Measurements from ENCODE around the gene CD180. TPM values are rescaled to one million over a fixed set of nuclear protein-coding genes. Genes with fewer than 3 reads are reported as not detected.
A peak's percentile ranks its signal among the peaks of the same experiment; 100 is the strongest.

The CD180 gene
- under 0.01 TPM in 2 replicates for total RNA-seq

DNA sequence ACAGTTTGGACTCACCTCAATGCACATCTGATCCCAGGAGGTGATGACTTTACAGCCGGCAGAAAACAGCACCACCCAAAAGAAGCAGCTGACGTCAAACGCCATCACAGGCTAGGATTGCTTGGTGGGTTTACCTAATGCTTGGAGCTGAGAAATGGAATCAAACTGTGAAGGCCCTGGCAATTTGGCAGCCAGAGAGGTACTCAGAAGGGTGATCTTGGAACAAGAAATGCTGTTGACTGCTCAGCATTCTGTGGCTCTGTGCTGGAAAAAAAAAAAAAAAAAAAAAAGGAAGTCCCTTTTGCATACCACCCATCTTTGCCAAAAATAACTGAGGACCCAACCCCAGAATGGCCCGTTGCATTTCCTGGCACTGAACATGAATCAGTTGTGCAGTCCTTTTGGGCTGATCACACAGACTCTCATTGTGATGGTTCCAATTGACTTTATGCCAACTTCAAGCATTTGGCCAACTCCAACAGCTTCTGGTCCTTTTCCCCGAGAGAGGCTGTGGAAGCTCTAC lies at the start of gene CD180:
CD180 (minus strand) TSS at position 263 of the 523 bp plus-strand sequence; CDS start at position 105, 158 bp downstream.
- peak in 1 of 2 donors; percentile 84 for DNase-seq (ENCODE audit: low read depth in 2 of 2)

DNA sequence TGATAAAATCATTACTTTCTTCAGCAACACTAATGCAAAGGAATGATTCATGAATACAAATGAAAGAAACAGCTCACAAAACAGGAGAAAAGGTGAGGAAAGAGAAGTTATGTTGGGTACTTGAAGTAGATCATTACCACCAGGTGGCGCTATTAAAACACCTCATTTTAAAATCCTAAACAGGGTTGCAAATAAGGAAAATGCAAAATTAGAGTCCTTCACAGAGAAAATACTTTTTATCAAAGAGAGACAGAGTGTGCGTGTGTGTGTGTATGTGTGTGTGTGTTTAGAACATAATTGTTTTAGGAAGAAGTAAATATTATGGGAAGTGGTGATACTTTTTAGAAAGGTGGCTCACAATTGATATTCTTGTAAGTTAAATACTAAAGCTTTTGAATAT lies 49.5 kb upstream of the CD180 start:
- peak; percentile 86 to 92 for DNase-seq (ENCODE audit: low read depth in 2 of 2)

DNA sequence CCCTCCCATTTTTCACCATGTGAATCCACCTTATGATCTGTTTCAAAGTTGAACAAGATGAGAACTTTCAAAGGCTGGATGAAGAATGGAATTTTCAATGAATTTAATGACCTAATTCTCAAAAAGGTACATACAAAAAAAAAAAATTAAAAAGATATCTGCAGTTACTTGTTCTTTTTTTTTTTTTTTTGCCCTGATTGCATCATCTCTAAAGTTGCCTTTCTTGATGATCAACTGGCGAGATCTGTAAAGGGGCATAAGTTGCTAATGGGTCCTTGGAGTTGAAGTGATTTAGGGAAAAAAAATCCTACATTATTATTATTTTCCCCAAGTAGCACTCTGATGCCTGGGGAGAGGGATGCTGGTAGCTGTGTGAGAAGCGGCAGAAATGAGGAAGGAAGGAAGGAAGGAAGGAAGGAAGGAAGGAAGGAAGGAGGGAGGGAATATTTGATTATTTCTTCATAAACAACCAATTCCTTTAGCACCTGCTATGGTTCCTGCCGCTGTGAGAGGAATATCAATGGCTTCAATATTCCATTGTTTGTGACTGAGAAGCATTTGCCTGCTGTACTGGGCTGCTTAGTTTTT lies 48.8 kb upstream of the CD180 start:
- DNase-seq (ENCODE audit: low read depth in 2 of 2), result peak in 1 of 2 donors; percentile 32

DNA sequence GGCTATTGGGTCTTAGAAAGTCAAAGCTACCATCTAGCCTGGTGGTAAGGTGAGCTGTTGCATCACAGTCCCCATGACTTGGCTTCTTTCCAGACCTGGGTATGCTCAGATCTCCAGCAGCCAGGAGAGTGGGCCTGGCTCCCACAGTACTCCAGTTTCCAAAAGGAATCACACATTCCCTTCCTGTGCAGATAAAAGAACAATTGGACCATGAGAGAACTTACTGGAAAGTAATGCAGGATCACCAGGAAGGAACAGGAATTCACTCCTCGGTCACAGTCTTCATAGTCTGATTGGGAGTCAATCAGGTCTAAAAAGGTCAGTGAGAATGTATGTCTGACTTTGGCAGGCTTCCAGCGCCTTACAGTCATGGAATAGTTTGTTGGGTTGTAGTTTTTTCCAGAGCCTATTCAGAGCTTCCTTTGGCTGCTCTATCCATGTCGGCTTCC lies 47.8 kb upstream of the CD180 start:
- peak; percentile 94 to 95 for DNase-seq (ENCODE audit: low read depth in 2 of 2)

DNA sequence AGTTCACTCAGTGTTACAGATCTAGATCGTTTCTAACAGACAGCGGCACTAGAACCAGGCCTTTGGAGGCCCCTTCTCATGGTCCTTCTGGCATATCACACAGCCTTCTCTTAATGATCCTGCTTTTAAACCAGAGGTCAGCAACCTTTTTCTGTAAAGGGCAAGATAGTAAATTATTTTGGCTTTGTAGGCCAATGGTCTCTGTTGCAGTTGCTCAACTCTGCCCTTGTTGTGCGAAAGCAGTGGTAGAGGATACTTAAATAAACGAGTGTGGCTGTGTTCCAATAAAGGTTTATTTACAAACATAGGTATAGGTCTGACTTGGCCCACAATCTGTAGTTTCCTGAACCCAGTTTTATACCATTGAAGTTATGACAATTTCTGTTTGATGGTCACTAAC lies 47.3 kb upstream of the CD180 start:
- DNase-seq (ENCODE audit: low read depth in 2 of 2), result no peak

DNA sequence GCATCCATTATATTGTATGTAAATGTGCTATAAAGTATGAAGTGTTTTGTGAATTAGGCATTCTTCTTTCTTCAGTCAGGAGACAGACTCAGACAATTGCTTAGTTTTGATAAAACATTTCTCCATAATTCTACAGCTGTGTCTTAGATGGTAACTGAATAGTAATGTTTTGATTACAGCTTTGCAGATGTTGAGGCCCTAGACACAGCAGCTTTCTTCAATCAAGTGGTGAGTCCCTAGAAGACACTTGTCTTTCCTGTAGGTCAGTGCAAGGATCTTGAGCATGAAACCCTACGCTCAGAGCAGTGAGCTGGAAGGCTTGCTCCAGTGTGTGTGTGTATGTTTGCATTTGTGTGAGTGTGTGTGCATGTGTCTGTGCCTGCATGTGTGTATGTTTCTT lies 46.8 kb upstream of the CD180 start:
- DNase-seq (ENCODE audit: low read depth in 2 of 2), result no peak

DNA sequence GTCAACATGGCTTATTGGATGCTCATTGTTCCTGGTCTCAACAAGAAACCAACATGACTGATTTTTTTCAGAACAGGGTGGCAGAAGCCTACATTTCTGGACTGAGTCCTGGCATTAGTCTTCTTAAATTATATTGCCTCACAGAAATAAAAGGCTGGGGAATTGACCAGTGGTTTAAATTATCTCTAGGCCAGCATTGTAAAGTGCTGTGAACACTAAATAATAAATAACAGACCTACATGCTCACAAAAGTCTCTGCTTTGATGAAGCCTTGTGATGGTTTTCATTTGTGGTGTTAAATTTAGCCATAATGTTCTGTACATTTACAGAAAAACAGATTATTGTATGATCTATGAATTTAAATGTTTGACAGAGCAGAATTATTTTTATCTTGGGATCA lies 44.7 kb upstream of the CD180 start:
- no peak for DNase-seq (ENCODE audit: low read depth in 2 of 2)

DNA sequence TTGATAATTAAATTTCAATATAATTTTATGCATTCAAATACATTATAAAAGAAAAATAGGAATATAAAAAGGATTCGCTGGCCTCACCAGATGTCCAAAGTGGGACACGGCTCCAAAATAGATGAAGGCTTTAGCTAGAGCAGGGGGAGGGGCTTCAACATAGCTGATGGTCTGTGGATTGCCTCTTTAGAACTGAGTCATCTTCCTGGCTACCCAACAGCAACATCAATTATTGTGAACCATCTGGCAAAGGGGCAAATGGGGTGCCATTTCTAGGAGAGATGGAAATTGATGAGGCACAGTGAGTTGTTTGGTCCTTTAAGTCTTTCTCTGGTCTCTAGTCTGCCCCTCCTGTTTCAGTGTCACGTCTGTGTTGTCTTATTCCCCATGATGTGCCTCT lies 44.2 kb upstream of the CD180 start:
- peak in 1 of 2 donors; percentile 64 for DNase-seq (ENCODE audit: low read depth in 2 of 2)

DNA sequence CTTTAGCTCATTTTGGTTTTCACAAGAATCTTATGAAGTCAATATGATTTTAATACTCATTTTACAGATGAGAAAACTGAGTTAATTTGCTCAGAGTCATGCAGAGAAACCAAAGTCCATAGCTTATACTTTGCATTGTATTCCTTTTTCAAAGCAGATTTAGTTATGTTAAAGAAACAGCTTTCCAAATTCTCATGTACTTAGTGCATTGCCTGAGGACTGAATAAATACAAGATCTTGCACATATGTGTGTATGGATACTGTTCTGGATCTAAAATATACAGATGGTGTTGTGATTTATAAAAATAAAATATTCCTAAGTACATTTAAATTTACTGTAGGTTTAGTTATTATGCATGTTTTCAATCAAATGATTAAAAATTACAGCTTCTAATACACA lies 43.5 kb upstream of the CD180 start:
- no peak for DNase-seq (ENCODE audit: low read depth in 2 of 2)

DNA sequence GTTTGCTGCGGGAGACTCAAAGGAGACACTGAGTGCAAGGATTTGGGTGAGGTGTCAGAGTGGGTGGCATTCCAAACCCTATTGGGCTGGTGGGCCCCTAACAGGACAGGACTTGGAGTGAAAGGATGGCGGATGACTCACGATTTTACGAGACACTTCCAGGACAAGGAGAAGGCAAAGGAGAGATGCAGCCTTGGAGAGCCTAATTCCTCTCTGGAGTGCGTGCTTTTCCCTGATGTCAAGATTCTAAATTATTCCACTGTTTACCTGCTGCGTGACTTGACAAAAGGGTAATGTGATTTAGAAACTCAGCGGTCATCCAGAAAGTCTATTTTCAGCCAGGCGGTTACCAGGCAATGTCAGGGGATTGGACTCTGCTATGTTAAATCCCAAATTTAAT lies 41.6 kb upstream of the CD180 start:
- DNase-seq (ENCODE audit: low read depth in 2 of 2), result no peak

DNA sequence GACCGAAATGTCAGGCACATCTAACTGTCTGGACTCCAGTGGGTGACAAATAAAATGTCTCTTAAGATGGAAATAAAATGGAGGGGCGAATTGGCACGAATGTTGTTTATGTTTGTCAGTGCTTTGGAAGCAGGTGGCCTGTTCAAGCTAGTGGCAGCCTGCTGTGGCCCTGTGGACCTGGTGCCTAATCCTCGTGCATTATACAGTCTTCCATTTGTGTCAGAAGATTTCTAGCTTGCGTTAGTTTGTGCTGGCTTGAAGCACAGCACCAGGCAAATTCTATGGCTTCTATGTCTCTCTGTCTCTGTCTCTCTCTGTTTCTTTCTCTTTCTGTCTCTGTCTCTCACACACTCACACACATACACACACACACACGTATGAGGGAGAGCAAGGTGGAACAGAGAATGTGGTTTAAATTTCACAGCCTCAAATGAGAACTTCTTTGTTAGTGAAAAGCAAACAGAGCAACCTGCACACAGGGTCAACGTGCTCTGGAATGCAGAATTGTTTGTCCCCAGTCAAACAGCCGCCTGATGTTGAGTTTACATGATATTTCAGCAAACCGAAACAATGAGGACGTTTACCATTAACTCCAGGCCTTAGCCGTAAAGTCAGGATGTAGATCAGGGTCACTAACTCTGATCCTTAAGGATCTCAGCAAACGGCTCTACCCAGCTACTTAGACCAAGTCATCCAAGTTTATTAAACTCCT lies 39.0 kb upstream of the CD180 start:
- DNase-seq (ENCODE audit: low read depth in 2 of 2), result no peak

DNA sequence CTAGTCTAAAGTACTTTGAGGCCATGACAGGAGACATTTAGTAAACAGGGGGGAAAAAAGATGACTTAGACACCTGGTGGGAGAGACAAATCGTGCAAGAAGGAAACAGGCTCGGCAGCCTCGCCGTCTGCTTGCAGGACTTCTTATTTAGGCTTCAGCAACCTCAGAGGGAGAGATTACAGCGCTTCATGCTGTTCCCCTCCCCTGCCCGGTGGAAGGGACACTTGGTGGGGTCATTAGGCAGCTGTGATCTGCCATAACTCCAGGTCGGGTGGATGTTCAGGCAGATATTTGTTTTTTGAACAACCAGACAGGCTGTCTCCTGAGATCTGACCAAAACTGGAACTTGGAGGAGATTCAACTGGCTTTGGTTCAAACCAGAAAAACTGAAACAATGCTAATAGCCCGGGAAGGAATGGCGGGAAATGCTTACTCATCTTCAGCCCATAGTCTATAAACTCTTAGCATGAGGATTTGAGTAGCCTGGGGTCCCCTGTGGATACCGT lies 38.1 kb upstream of the CD180 start:
- DNase-seq (ENCODE audit: low read depth in 2 of 2), result peak; percentile 90 to 93

DNA sequence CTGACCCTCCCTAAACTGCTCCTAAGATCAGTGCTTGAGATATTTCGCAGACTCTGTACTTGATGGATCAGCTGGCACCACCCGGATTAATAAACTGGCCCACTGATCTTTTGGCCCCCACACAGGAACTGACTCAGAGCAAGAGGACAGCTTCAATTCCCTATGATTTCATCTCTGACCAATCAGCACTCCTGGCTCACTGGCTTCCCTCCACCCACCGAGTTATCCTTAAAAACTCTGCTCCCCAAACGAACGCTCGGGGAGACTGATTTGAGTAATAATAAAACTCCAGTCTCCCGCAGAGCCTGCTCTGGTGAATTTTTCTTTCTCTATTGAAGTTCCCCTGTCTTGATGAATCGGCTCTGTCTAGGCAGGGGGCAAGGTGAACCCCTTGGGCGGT lies 36.5 kb upstream of the CD180 start:
- DNase-seq (ENCODE audit: low read depth in 2 of 2), result peak in 1 of 2 donors; percentile 50

DNA sequence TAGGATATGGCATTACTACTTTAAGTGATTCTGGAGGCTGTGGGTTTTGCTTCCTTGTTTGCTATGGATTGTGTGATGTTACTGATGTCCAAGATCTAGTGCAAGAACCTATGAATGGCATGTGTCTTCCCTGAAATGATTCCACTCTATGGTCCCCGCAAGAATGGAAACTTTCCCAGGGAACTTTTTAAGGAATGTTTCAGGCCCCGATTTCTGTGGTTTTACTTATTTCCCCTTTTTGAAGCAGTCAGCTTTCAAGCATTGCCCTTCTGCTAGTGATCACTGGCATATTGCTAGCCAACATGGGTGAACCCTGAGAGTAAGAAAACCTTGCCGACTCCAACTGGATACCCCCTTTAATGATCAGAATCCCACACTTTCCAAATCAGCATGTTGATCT lies 26.6 kb upstream of the CD180 start:
- DNase-seq (ENCODE audit: low read depth in 2 of 2), result no peak

DNA sequence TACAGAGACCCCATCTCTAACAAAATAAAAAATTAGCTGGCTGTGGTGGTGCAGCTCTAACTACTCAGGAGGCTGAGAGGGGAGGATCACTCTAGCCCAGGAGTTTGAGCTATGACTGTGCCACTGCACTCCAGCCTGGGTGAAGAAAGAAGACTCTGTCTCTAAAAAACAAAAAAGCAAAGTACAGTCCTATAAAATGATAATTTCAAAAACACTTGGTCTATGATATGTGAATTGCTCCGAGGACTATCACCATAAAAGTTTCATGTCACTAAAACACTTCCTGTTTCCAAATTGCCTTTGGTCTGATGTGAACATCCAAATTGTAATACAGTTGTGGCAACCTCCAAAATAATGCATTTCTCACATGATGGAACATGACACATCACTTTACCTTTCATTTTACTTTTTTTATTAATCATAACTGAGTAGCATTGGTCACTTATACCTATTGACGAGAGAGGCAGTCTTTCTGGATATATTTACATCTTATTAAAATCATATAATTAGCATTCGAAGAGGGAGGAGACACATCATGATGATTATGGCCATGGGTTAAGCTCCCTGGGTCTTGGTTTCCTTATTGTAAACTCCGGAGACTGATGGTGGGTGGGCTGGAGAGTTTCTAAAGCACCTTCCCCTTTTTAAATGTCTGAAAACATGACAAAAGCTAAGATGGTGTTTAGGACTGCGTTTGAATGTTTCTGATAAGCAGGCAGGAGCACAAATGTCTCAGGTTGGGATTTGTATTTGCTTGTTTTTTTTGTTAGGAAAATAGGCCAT lies 25.8 kb upstream of the CD180 start:
- DNase-seq (ENCODE audit: low read depth in 2 of 2), result no peak

DNA sequence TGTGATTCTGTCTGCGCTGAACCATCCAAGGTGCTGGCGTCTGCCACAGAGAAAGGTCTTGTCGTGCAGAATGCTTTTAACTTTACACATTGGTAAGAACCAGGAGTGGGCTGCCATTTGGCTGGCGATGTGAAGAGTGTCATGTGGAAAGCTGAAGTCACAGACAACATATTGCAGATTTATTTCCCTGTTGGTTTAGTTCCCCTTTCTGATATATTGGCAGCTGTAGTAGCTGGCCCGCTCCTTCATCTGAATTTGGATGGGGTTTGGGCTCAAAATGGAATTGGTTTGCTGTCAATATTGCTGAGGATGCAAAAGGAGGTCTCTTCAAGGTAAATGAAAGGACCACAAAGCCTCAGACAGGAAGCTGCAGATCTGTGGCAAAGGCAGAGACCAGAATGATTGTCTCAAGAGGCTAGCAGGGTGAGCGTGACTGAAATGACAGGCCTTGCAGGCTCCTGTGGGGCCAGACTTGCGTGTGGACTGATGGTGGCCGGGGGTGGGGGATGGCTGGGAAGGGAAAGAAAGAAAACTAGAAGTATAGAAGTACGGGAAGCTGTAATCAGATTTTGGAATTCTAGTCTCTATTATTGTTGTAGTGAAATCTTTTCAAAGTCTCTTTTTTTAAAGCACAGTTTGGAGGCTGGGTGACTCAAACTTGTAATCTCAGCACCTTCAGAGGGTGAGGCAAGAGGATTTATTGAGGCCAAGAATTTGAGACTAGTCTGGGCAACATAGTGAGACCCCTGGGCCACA lies 25.1 kb upstream of the CD180 start:
- no peak for DNase-seq (ENCODE audit: low read depth in 2 of 2)

DNA sequence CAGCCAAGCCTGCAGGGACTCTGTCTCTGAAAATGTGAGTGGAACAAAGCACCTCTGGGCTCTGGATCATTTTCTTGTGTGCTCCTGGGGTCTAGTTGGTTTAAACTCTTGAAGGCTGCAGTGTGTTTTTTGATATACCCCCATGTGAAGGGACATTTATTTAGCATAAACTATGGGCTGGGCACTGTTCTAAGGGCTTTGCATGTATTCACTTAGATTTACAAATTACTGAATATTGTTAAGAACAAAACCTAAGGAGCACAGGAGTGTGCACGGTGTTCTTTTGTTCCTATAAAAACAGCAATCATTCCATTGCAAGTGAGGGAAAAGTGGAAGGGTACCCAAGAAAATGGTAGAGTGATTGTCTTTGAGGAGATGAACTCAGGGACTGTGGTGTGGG lies 20.0 kb upstream of the CD180 start:
- DNase-seq (ENCODE audit: low read depth in 2 of 2), result no peak

DNA sequence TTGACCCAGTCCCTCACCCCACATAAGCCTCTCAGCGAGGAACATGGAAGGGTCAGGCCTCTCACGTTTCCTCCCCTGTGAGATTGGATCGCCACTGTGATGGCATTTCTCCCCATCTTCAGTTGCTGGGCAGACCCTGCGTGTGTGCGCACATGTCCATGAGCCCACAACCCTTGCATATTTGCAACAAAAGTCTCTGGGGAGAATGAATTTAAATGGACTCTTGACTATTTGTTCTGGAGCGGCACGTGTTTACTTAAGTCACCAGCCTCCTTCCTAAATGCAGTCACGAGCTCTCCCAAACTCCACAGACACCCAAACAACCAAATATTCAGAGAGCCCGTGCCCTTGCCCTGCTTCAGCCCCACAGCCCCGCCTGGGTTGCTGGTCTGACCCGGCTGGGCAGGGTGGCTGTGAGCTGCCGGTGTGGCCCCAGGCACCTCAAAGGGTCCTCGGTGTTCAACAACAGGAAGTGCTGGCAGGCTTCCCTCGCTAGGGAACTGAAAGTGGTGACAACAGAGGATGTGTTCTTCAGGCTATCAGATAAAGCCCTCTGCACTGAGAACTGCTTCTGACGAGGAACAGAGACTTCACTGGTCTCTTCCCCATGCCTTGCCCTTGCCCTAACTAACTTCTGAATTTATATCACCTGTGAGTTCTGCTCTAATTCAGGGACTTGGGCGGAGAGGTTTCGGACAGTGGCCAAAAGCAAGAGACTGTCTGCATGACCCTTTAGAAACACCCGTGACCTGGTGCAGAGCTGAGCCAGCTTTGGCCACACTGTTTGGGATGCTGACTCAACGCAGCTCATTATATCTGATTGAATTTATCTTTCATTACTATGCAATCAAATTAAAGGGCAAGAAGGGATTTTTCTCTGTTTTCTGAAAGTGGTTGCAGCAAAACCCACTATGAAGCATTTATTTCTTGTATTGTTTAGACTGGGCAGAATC lies 19.2 kb upstream of the CD180 start:
- DNase-seq (ENCODE audit: low read depth in 2 of 2), result peak; percentile 85 to 95

DNA sequence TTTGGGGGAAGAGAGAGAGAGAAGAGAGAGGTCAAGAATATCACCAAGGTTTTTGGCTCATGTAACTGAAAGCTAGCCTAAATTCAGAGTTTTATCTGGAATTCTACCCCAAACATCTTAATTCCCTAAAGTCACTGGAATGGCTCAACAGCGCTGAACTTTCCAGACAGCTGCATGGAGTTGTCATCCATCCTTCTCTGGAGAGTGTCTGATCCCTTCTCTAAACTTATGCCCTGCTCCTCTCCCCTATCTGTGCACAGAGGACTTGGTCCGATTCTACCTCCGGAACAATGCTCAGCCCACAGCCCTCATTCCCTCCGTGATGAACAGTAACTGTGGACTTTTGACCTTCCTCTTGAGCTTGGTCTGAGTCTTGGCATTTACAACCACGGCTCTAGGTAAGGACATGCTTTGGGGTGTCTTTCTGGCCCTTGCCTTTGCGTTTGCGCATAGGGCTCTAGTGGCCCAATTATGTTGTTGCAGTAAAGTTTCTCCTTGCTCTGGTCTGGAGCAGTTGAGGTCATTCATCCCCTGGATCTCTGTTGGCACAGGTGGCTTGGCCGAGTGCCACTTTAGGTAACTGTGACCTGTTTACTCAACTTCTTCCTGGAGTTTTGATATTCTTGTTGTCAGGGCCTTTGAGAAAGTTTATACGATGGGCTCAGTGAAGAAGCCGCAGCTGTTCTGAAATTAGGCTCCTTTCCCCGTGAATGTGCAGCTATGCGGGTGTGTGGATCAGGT lies 18.3 kb upstream of the CD180 start:
- no peak for DNase-seq (ENCODE audit: low read depth in 2 of 2)

Measured in lung microvascular endothelial cell (primary cell).